T-helper 22 cell (primary cell): ENCODE data around the gene SEC23A.
A peak's percentile ranks its signal among the peaks of the same experiment; 100 is the strongest.
"Not testable (repeated sequence)": the region's sequence is repeated elsewhere in the genome, so short reads cannot be mapped to it uniquely, and the experiment has no call there.

ENCODE experiments used
- DNase-seq: peaks from one replicate; pipeline ENCODE4 v3.0.0-alpha.2; 2020; ENCODE audit warnings: low read depth

SEC23A gene

GRCh38 chr14:39102969-39103957 lies at the start of gene SEC23A:
TSS of gene SEC23A (minus strand) at chr14:39103235. CDS start at chr14:39096118, 7,117 bp downstream.
- DNase-seq = peak; percentile 82

GRCh38 chr14:39145266-39145966 lies 42.4 kb upstream of the SEC23A start:
- no peak for DNase-seq

- DNase-seq = not testable (repeated sequence)
Measured at GRCh38 chr14:39143226-39143625, 40.2 kb upstream of the SEC23A start.

GRCh38 chr14:39141623-39142022 lies 38.6 kb upstream of the SEC23A start:
- DNase-seq = not testable (repeated sequence)

- no peak for DNase-seq
Measured at GRCh38 chr14:39140170-39140569, 37.1 kb upstream of the SEC23A start.

- DNase-seq = no peak
Measured at GRCh38 chr14:39138440-39138839, 35.4 kb upstream of the SEC23A start.

GRCh38 chr14:39137835-39138234 lies 34.8 kb upstream of the SEC23A start:
- DNase-seq = not testable (repeated sequence)

- DNase-seq = no peak
Measured at GRCh38 chr14:39122330-39123138, 19.5 kb upstream of the SEC23A start.

GRCh38 chr14:39114073-39114838 lies 11.2 kb upstream of the SEC23A start, which contains the start of gene GEMIN2:
TSS of gene GEMIN2 (plus strand) at chr14:39114323. CDS start at chr14:39114339, 16 bp downstream.
- peak; percentile 86 for DNase-seq

- no peak for DNase-seq
Measured at GRCh38 chr14:39113685-39114072, 10.6 kb upstream of the SEC23A start.

GRCh38 chr14:39109893-39110715 lies 7.1 kb upstream of the SEC23A start:
- DNase-seq = no peak

GRCh38 chr14:39108791-39109190 lies 5.8 kb upstream of the SEC23A start:
- DNase-seq = no peak

- no peak for DNase-seq
Measured at GRCh38 chr14:39107591-39107996, 4.6 kb upstream of the SEC23A start.

- DNase-seq = not testable (repeated sequence)
Measured at GRCh38 chr14:39104078-39104801, 1.2 kb upstream of the SEC23A start.

- DNase-seq = no peak
Measured at GRCh38 chr14:39102265-39102968, 618 bp downstream of the SEC23A start.

- DNase-seq = no peak
Measured at GRCh38 chr14:39099748-39100147, 3.3 kb downstream of the SEC23A start.

GRCh38 chr14:39099215-39099614 lies 3.8 kb downstream of the SEC23A start:
- not testable (repeated sequence) for DNase-seq

GRCh38 chr14:39097159-39097558 lies 5.9 kb downstream of the SEC23A start:
- no peak for DNase-seq

GRCh38 chr14:39094515-39094914 lies 8.5 kb downstream of the SEC23A start:
- no peak for DNase-seq
